ENCODE results near the gene RBL1. TPM values are rescaled to one million over a fixed set of nuclear protein-coding genes. Genes with fewer than 3 reads are reported as not detected.
"Not testable (repeated sequence)": the region's sequence is repeated elsewhere in the genome, so short reads cannot be mapped to it uniquely, and the experiment has no call there.

RBL1 gene
- total RNA-seq, 1 experiment from 2014 or later: 30.2 TPM

GRCh38 chr20:37011858-37012257 is 83.9 kb downstream of the RBL1 start:
- H3K27ac ChIP-seq (ENCODE audit: low read depth, low read length, poor library complexity, severe bottlenecking); DNase-seq (ENCODE audit: low spot score); H3K4me3 ChIP-seq (ENCODE audit: low read depth, low read length, poor library complexity, severe bottlenecking); H3K4me1 ChIP-seq (ENCODE audit: insufficient read depth, low read length, poor library complexity, severe bottlenecking); intact Hi-C loops (cut with micrococcal nuclease; ENCODE audit: unreplicated experiment); BruUV-seq (replicated peaks); H3K27me3 ChIP-seq (replicated peaks; ENCODE audit: insufficient read depth, low read depth, low read length, poor library complexity); H3K9me3 ChIP-seq (ENCODE audit: low read depth, low read length, poor library complexity, severe bottlenecking); CTCF ChIA-PET: not testable (repeated sequence)
- POLR2A ChIA-PET (ENCODE audit: low non-redundant PET): interaction anchor here (0.6 to 0.7 kb wide), 2 partner anchors 460 to 508 kb away, joined by 3 read pairs; no protein-coding TSS in a partner anchor
- H3K36me3 ChIP-seq (ENCODE audit: insufficient read depth, low read length, poor library complexity, severe bottlenecking): peaks cover 28% of the 10 kb centered on the region

GRCh38 chr20:37011147-37011546 is 84.7 kb downstream of the RBL1 start:
- Histone ChIP-seq H3K4me3 (ENCODE audit: low read depth, low read length, poor library complexity, severe bottlenecking) (no peak overlapping the region), H3K9me3 (ENCODE audit: low read depth, low read length, poor library complexity, severe bottlenecking) (no peaks in the 10 kb centered on the region), H3K4me1 (ENCODE audit: insufficient read depth, low read length, poor library complexity, severe bottlenecking) (no peaks in the 10 kb centered on the region), H3K36me3 (ENCODE audit: insufficient read depth, low read length, poor library complexity, severe bottlenecking) (peaks cover 25% of the 10 kb centered on the region), H3K27ac (ENCODE audit: low read depth, low read length, poor library complexity, severe bottlenecking) (no peak overlapping the region), H3K27me3 (replicated peaks; ENCODE audit: insufficient read depth, low read depth, low read length, poor library complexity) (no peaks in the 10 kb centered on the region)
- no peak for DNase-seq (ENCODE audit: low spot score)
- ChIA-PET POLR2A (ENCODE audit: low non-redundant PET) (interaction anchor here (0.7 kb wide), 1 partner anchor 461 kb away, joined by 3 read pairs; no protein-coding TSS in a partner anchor), CTCF (no interaction called here)
- BruUV-seq (replicated peaks): no TSS peak
- intact Hi-C loops (cut with micrococcal nuclease; ENCODE audit: unreplicated experiment): no loop called here
- TF ChIP-seq CTCF (conservative IDR thresholded peaks at IDR 0.05; ENCODE audit: low read depth, low read length) (no peak), EZH2 (IDR thresholded peaks at IDR 0.05; ENCODE audit: borderline replicate concordance, low read depth, low read length, poor library complexity, severe bottlenecking) (no peak)

GRCh38 chr20:37007898-37008649 is 87.7 kb downstream of the RBL1 start:
- TF ChIP-seq CTCF (conservative IDR thresholded peaks at IDR 0.05; ENCODE audit: low read depth, low read length): peak; percentile 34; the same call in 1 of the 2 replicates
- TF ChIP-seq EZH2 (IDR thresholded peaks at IDR 0.05; ENCODE audit: borderline replicate concordance, low read depth, low read length, poor library complexity, severe bottlenecking): no peak
- Histone ChIP-seq H3K36me3 (ENCODE audit: insufficient read depth, low read length, poor library complexity, severe bottlenecking) (peaks cover 19% of the 10 kb centered on the region), H3K27ac (ENCODE audit: low read depth, low read length, poor library complexity, severe bottlenecking) (peak overlapping the region; percentile 22), H3K9me3 (ENCODE audit: low read depth, low read length, poor library complexity, severe bottlenecking) (no peaks in the 10 kb centered on the region), H3K4me1 (ENCODE audit: insufficient read depth, low read length, poor library complexity, severe bottlenecking) (no peaks in the 10 kb centered on the region), H3K27me3 (replicated peaks; ENCODE audit: insufficient read depth, low read depth, low read length, poor library complexity) (no peaks in the 10 kb centered on the region), H3K4me3 (ENCODE audit: low read depth, low read length, poor library complexity, severe bottlenecking) (no peak overlapping the region)
- no TSS peak for BruUV-seq (replicated peaks)
- intact Hi-C loops (cut with micrococcal nuclease; ENCODE audit: unreplicated experiment): no loop called here
- POLR2A ChIA-PET (ENCODE audit: low non-redundant PET): no interaction called here
- DNase-seq (ENCODE audit: low spot score): no peak
- CTCF ChIA-PET: interaction anchor here (0.6 kb wide), 1 partner anchor 171 kb away, joined by 4 read pairs; the partner anchor contains the start of genes MROH8 and RPN2

- BruUV-seq (replicated peaks); H3K27ac ChIP-seq (ENCODE audit: low read depth, low read length, poor library complexity, severe bottlenecking); H3K4me1 ChIP-seq (ENCODE audit: insufficient read depth, low read length, poor library complexity, severe bottlenecking); intact Hi-C loops (cut with micrococcal nuclease; ENCODE audit: unreplicated experiment); H3K9me3 ChIP-seq (ENCODE audit: low read depth, low read length, poor library complexity, severe bottlenecking); H3K4me3 ChIP-seq (ENCODE audit: low read depth, low read length, poor library complexity, severe bottlenecking); POLR2A ChIA-PET (ENCODE audit: low non-redundant PET); DNase-seq (ENCODE audit: low spot score); H3K27me3 ChIP-seq (replicated peaks; ENCODE audit: insufficient read depth, low read depth, low read length, poor library complexity): not testable (repeated sequence)
- H3K36me3 ChIP-seq (ENCODE audit: insufficient read depth, low read length, poor library complexity, severe bottlenecking): peaks cover 22% of the 10 kb centered on the region
- CTCF ChIA-PET: interaction anchor here (0.7 kb wide), 1 partner anchor 606 kb away, joined by 5 read pairs; no protein-coding TSS in a partner anchor
These were observed 90.5 kb downstream of the RBL1 start for GRCh38 chr20:37005062-37005942.

- H3K4me3 ChIP-seq (ENCODE audit: low read depth, low read length, poor library complexity, severe bottlenecking); H3K4me1 ChIP-seq (ENCODE audit: insufficient read depth, low read length, poor library complexity, severe bottlenecking); intact Hi-C loops (cut with micrococcal nuclease; ENCODE audit: unreplicated experiment); H3K27me3 ChIP-seq (replicated peaks; ENCODE audit: insufficient read depth, low read depth, low read length, poor library complexity); H3K9me3 ChIP-seq (ENCODE audit: low read depth, low read length, poor library complexity, severe bottlenecking); POLR2A ChIA-PET (ENCODE audit: low non-redundant PET); H3K27ac ChIP-seq (ENCODE audit: low read depth, low read length, poor library complexity, severe bottlenecking); DNase-seq (ENCODE audit: low spot score); BruUV-seq (replicated peaks): not testable (repeated sequence)
- CTCF ChIA-PET: interaction anchor here (0.6 kb wide), 1 partner anchor 865 kb away, joined by 6 read pairs; no protein-coding TSS in a partner anchor
- peaks cover 23% of the 10 kb centered on the region for H3K36me3 ChIP-seq (ENCODE audit: insufficient read depth, low read length, poor library complexity, severe bottlenecking)
These were observed 94.2 kb downstream of the RBL1 start for GRCh38 chr20:37001634-37002033.

All from A673 (cell line).